Dendritic cell treated with granulocyte-macrophage colony-stimulating factor and Interleukin-4, amounts not matched to agents 40 ng/mL and 50 ng/mL, for 4 days (primary cell): ENCODE results near the gene COPG2.
"Not testable (repeated sequence)": the region's sequence is repeated elsewhere in the genome, so short reads cannot be mapped to it uniquely, and the experiment has no call there.

Experiments used
- H3K27ac Mint-ChIP-seq: one replicate; pipeline ENCODE4 v1.8.0; 2022; ENCODE audit warnings: mild to moderate bottlenecking, mixed read lengths
- H3K27me3 Mint-ChIP-seq: one replicate; pipeline ENCODE4 v1.8.0; 2022; ENCODE audit warnings: mild to moderate bottlenecking, mixed read lengths
- H3K36me3 Mint-ChIP-seq: one replicate; pipeline ENCODE4 v1.8.0; 2022; ENCODE audit warnings: low read depth, mixed read lengths
- H3K4me1 Mint-ChIP-seq: one replicate; pipeline ENCODE4 v1.8.0; 2022; ENCODE audit warnings: low read depth, mixed read lengths
- H3K4me3 Mint-ChIP-seq: one replicate; pipeline ENCODE4 v1.8.0; 2022; ENCODE audit warnings: mild to moderate bottlenecking, moderate library complexity, mixed read lengths
- H3K9me3 Mint-ChIP-seq: one replicate; pipeline ENCODE4 v1.8.0; 2022; ENCODE audit warnings: mixed read lengths
- intact Hi-C: fragments of 100-400 bp; cut with micrococcal nuclease; formaldehyde crosslinking; loops from one replicate; pipeline ENCODE4 v1.15.0; 2022

The COPG2 gene

DNA sequence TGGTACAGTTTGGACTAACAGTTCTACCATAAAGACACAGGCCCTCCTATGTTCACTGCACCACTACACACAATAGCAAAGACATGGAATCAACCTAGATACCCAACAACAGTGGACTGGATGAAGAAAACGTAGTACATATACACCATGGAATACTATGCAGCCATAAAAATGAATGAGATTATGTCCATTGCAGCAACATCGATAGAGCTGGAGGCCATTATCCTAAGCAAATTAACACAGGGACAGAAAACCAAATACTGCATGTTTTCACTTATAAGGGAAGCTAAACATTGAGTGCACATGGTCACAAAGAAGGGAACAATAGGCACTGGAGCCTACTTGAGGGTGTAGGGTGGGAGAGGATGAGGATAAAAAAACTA is 101.7 kb downstream of the COPG2 start:
- Mint-ChIP-seq H3K27me3 (no peaks in the 10 kb centered on the region), H3K4me1 (no peaks in the 10 kb centered on the region), H3K27ac (no peak overlapping the region), H3K9me3 (peaks cover 56% of the 10 kb centered on the region), H3K4me3 (no peak overlapping the region), H3K36me3 (peaks cover 8% of the 10 kb centered on the region)
- intact Hi-C loops, result no loop called here

DNA sequence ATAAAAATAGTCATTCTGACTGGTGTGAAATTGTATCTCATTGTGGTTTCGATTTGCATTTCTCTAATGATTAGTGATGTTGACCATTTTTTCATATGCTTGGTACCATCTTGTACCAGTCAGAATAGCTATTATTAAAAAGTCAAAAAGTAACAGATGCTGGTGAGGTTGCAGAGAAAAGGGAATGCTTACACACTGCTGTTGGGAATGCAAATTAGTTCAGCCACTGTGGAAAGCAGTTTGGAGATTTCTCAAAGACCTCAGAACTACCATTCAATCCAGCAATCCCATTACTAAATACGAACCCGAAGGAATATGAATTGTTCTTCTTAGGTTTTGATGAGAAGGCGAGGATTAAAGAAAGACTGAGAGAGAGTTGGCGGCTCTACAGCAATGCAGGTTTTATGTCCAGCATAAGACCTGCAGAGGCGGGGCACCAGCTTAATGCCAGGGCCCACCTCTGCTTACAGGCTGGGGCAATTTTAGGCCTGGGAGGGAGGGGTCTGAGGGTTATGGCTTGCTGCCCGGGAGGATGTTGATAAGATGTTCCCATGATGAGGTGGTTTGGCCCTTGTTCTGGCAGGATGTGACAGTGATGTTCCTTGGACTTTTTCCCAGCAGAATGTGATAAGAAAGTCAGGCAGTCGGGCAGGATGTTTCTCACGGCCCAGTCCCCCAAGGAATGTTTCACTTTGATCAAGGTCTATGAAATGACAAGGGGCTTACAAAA is 102.2 kb downstream of the COPG2 start:
- Mint-ChIP-seq H3K4me3 (no peak overlapping the region), H3K27me3 (no peaks in the 10 kb centered on the region), H3K36me3 (peaks cover 8% of the 10 kb centered on the region), H3K9me3 (peaks cover 56% of the 10 kb centered on the region), H3K4me1 (no peaks in the 10 kb centered on the region), H3K27ac (no peak overlapping the region)
- intact Hi-C loops, result no loop called here

DNA sequence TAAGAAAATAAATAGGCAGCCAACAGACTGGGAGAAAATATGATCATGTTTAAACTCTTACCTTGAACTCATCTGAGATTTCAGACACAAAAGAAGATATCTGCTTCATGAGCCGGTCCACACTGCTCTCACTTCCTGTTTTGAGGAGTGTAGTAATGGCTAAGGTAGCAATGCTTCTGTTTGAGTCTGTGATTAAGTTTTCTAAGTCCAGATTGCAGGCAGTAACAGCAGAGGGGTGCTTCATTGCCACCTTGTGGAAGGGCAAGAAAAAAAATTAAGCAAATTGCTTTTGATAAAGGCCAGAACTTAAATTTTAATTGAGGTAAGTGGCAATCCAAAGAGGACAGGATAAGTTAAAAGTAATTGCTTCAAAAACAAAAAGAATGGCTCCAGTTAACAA is 107.6 kb downstream of the COPG2 start:
- Mint-ChIP-seq H3K4me3 (no peak overlapping the region), H3K9me3 (peaks cover 12% of the 10 kb centered on the region), H3K4me1 (no peaks in the 10 kb centered on the region), H3K27ac (no peak overlapping the region), H3K36me3 (no peaks in the 10 kb centered on the region), H3K27me3 (no peaks in the 10 kb centered on the region)
- intact Hi-C loops, result loop anchor here (5.0 kb wide), 1 partner anchor 319 kb away; no protein-coding TSS in a partner anchor

DNA sequence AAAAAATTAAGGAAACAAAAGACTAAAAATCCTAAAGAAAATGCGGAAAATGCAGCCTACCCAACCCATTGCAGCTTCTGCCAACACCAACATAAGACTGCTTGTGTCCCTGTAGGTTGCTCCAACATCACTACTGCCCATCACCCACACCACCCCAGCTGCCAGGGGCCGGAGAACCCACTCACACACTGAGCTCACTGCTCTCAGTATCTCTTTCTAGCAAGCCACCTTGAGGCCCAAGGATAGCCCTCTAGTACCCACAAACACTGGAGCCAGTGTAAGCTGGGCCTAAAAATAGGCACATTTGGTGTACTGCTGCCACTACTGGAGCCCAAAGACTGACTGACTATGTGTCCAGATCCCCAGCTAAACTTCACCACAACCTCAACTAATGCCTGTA is 109.4 kb downstream of the COPG2 start:
- Mint-ChIP-seq H3K4me3 (no peak overlapping the region), H3K27ac (no peak overlapping the region), H3K27me3 (no peaks in the 10 kb centered on the region), H3K9me3 (no peaks in the 10 kb centered on the region), H3K4me1 (no peaks in the 10 kb centered on the region), H3K36me3 (peaks cover 3% of the 10 kb centered on the region)
- intact Hi-C loops, result no loop called here

DNA sequence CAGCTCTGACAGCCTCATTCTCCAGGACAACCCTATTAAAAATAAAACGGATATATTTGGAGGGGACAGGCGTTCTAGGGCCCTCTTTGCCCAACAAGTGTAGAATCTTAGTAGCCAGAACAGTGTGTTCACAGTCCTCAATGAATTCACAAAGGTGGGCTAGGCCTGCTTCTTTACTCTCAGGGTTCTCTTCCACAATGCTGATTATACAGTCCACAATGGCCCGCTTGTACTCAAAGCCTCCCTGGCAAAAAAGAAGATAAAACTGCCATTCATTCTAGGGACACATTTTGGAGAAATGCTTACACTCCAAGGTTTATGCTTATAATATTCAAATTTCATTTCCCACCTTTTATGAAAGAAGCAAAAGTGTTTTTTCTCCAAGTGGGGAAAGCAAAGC is 114.1 kb downstream of the COPG2 start:
- H3K36me3 Mint-ChIP-seq, result peaks cover 20% of the 10 kb centered on the region
- H3K27me3 Mint-ChIP-seq, result no peaks in the 10 kb centered on the region
- no peak overlapping the region for H3K4me3 Mint-ChIP-seq
- intact Hi-C loops, result no loop called here
- no peaks in the 10 kb centered on the region for H3K4me1 Mint-ChIP-seq
- no peak overlapping the region for H3K27ac Mint-ChIP-seq
- no peaks in the 10 kb centered on the region for H3K9me3 Mint-ChIP-seq

DNA sequence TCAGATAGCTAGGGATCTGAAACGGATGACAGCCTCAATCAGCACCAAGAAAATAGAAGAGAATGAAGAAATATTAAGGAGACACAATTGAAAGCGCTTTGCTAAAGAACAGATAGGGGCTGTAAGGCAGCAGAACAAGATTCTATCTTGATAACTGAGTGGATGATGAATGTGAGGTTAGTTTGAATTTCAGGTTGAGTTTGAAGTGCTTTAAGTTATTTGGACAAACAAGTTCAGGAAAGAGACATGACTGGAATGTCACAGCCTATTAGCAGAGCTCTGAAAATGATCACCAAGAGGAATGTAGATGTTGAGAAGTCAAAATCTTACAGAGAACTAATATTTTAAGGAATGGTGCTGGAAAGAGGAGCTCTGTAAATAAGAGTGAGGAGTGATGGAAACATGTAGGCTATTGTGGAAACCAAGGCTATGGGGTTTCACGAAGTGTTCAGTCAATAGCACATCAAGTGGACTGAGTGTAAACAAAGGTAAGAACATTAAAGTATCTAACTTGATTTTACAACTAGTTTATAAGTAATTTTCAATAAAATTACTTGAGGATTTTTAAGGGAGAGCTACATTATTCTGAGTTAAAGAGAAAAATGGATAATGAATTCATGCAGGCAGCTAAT is 115.0 kb downstream of the COPG2 start:
- Mint-ChIP-seq H3K27me3 (no peaks in the 10 kb centered on the region), H3K36me3 (peaks cover 20% of the 10 kb centered on the region), H3K4me3 (no peak overlapping the region), H3K4me1 (no peaks in the 10 kb centered on the region), H3K9me3 (no peaks in the 10 kb centered on the region), H3K27ac (no peak overlapping the region)
- intact Hi-C loops, result no loop called here

DNA sequence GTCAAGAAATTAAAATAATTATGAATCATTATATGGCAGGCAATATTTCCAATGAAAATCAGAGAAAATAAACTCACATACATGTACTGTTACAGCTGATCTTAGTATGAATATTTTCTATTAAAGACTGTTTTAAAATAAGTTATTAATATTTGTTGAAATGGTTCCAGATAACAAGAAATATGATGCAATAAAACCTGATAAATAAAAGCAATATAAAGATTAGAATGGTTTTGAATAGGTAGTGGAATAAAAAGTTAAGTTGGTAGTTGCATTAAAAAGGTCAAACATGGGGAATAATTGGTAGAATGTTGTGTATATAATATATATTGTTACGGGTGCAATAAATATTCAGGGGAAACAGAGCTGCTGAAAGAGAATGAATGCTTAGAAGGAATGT is 124.2 kb downstream of the COPG2 start:
- H3K36me3 Mint-ChIP-seq, result peaks cover 5% of the 10 kb centered on the region
- H3K4me3 Mint-ChIP-seq, result no peak overlapping the region
- H3K4me1 Mint-ChIP-seq, result no peaks in the 10 kb centered on the region
- H3K9me3 Mint-ChIP-seq, result no peaks in the 10 kb centered on the region
- intact Hi-C loops, result no loop called here
- H3K27ac Mint-ChIP-seq, result no peak overlapping the region
- H3K27me3 Mint-ChIP-seq, result no peaks in the 10 kb centered on the region

DNA sequence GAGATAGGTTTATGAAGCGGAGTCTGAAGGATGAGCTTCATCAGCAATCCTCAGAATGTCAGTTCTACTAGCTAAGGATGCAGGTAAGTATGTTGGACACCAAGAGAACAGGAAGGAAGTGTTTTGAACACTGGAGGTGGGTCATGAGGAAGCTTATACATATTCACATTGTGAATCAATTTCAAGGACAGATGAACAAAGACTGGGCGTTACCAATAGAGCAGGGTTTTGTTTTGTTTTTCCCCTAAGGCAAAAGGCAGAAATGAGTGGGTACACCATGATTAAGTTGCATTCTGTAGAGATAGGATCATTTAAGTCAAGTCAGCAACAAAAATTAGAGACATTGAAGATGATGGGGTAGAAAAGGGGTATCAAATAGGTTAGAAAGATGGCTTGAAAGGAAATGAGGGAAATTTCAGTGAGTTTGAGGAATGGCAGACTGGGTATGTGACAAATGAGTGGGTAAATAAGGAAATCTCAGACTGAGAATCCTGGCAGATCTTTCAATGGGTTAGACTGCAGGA is 125.0 kb downstream of the COPG2 start:
- intact Hi-C loops, result no loop called here
- Mint-ChIP-seq H3K27me3 (no peaks in the 10 kb centered on the region), H3K9me3 (no peaks in the 10 kb centered on the region), H3K4me3 (no peak overlapping the region), H3K27ac (no peak overlapping the region), H3K36me3 (peaks cover 5% of the 10 kb centered on the region), H3K4me1 (no peaks in the 10 kb centered on the region)

DNA sequence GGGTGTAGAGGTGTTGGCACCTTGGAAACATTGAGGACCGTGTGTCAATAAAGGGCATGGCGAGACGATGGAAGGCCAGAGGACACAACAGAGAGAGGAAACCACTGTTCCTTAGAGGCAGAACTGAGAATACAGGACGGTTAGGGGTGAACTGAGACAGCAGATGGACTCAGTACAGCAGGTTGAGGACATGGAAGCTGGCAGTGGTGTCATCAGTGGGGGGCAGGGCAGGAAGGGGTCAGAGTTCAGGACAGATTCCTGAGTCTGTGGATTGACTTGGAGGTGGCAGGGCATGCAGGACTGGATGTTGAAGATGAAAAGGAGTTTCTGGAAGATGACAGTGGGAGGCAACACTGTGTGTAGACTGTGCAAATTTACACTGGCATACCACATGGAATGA is 126.3 kb downstream of the COPG2 start:
- H3K9me3 Mint-ChIP-seq, H3K4me3 Mint-ChIP-seq, H3K4me1 Mint-ChIP-seq, intact Hi-C loops, H3K27ac Mint-ChIP-seq, H3K36me3 Mint-ChIP-seq, H3K27me3 Mint-ChIP-seq: not testable (repeated sequence)

DNA sequence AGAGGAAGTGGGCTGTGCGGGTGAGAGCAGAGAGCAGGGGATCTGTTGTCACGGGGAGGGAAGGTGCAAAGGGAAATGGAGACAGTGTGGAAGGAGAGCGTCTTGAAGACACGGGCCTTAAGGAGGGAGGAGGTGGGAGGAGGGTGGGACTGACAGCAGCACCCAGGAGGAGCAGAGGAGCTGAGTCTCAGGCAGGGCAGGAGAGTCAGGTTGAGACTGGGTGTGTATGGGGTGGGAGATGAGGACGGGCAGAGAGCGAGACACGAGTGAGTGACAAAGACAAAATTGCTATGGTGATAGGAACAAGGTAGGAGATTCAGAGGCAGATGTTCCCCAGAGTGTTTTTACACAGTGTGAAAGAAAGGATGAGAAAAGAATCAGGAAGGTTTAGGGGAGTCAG is 127.3 kb downstream of the COPG2 start:
- intact Hi-C loops, H3K27me3 Mint-ChIP-seq, H3K4me1 Mint-ChIP-seq, H3K4me3 Mint-ChIP-seq, H3K36me3 Mint-ChIP-seq, H3K9me3 Mint-ChIP-seq, H3K27ac Mint-ChIP-seq: not testable (repeated sequence)

DNA sequence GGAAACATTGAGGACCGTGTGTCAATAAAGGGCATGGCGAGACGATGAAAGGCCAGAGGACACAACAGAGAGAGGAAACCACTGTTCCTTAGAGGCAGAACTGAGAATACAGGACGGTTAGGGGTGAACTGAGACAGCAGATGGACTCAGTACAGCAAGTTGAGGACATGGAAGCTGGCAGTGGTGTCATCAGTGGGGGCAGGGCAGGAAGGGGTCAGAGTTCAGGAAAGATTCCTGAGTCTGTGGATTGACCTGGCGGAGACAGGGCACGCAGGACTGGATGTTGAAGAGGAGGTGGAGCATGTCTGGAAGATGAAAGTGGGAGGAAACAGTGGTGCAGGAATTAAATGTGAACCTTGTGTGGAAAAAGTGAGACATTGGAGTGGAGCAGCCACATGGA is 130.7 kb downstream of the COPG2 start:
- H3K4me1 Mint-ChIP-seq, H3K4me3 Mint-ChIP-seq, H3K27ac Mint-ChIP-seq, intact Hi-C loops, H3K27me3 Mint-ChIP-seq, H3K9me3 Mint-ChIP-seq, H3K36me3 Mint-ChIP-seq: not testable (repeated sequence)

DNA sequence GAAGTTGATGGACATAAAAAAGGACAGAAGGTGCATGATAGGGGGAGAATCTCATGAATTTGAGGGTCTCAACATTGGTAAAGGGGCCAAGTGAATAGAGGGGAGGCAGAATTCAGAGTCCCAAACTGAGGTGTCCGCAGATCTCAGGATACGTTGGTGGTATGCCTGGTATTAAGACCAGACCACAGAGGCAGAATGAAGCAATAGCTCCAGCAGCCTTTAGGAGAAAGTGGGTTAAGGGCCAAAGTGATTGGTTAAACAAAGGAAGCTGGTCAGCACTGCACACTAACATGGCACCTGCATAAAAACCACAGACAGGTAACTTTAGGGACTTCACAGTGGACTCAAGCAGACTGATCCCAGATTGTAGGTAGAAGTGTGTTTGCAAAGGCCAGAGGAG is 139.1 kb downstream of the COPG2 start:
- H3K4me1 Mint-ChIP-seq, result no peaks in the 10 kb centered on the region
- H3K4me3 Mint-ChIP-seq, result no peak overlapping the region
- H3K27ac Mint-ChIP-seq, result no peak overlapping the region
- intact Hi-C loops, result no loop called here
- no peaks in the 10 kb centered on the region for H3K36me3 Mint-ChIP-seq
- H3K9me3 Mint-ChIP-seq, result no peaks in the 10 kb centered on the region
- no peaks in the 10 kb centered on the region for H3K27me3 Mint-ChIP-seq

DNA sequence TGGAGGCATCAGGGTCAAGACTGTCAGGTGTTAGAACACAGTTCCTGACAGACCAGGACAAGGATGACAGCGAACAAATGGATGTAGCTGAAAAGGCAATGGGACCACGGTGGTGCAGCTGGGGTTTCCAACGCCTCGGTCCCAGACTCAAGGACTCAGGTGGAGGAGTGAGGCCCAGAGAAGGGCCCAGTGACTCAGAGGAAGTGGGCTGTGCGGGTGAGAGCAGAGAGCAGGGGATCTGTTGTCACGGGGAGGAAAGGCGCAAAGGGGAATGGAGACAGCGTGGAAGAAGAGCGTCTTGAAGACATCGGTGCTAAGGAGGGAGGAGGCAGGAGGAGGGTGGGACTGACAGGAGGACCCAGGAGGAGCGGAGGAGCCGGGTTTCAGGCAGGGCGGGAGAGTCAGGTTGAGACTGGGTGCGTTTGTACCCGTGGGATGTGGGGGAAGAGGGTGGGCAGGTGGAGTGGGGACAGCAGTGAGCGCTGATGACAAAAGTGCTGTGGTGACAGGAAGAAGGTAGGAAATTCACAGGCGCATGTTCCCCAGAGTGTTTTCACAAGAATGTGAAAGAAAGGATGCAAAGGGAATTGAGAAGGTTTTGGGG is 140.7 kb downstream of the COPG2 start:
- H3K9me3 Mint-ChIP-seq, H3K4me3 Mint-ChIP-seq, intact Hi-C loops, H3K27me3 Mint-ChIP-seq, H3K36me3 Mint-ChIP-seq, H3K27ac Mint-ChIP-seq, H3K4me1 Mint-ChIP-seq: not testable (repeated sequence)

DNA sequence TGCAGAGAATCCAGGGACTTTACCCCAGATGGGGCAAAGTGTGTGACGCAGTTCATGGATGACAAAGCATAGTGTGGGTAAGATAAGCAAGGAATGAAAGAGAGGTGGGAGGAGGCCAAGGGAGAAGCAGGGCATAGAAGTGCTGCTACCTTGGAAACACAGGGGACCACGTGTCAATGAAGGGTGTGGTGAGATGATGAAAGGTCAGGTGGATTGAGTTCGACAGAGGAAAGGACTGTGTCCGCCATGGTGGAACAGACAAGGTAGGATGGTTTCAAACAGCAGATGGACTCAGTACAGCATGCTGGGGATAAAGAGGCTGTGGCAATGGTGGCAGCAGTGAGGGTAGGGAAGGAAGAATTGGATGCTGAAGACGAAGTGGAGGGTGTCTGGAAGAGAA is 143.9 kb downstream of the COPG2 start:
- intact Hi-C loops, result no loop called here
- H3K27me3 Mint-ChIP-seq, result no peaks in the 10 kb centered on the region
- H3K36me3 Mint-ChIP-seq, result no peaks in the 10 kb centered on the region
- no peaks in the 10 kb centered on the region for H3K9me3 Mint-ChIP-seq
- no peak overlapping the region for H3K4me3 Mint-ChIP-seq
- H3K4me1 Mint-ChIP-seq, result no peaks in the 10 kb centered on the region
- H3K27ac Mint-ChIP-seq, result no peak overlapping the region
